ENCODE measurements around the gene SYNPR. TPM values are rescaled to one million over a fixed set of nuclear protein-coding genes. Genes with fewer than 3 reads are reported as not detected.

The SYNPR gene
- total RNA-seq, 1 experiment from 2014 or later = 0.17 TPM

DNA sequence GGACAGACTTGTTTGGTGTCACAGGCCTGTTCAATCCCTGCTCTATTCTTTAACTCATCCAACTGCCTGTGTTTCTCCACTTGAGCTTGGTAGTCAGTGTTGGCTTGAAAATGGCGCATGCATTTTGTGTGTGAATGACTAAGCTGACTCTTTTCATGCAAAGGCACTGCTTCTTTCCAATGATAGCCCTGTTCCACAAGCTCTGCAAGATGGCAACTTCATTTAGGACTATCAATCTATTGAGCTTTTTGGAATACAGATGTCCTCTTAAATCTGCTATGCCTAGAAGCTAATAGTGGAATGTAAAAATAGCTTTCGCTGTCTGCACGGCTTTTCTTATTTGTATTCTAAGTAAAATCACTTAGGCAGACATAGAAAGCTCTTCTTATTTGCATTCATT is 33.6 kb upstream of the SYNPR start:
- Histone ChIP-seq H2BK5ac (ENCODE audit: insufficient read length, low read length) (no peak overlapping the region), H3K18ac (ENCODE audit: insufficient read length, low read depth, low read length) (no peak overlapping the region), H2AK5ac (ENCODE audit: insufficient read length, low read length) (no peak overlapping the region), H4K91ac (ENCODE audit: insufficient read length, low read depth, low read length) (no peak overlapping the region), H3K56ac (ENCODE audit: insufficient read length, low read depth, low read length) (no peak overlapping the region), H4K5ac (ENCODE audit: insufficient read length, low read depth, low read length) (no peak overlapping the region), H2BK120ac (ENCODE audit: low read depth, low read length, poor library complexity, severe bottlenecking) (no peak overlapping the region), H3K4ac (ENCODE audit: low read depth, low read length) (no peak overlapping the region), H3K4me1 (ENCODE audit: insufficient read depth, low read length) (no peaks in the 10 kb centered on the region), H4K20me1 (ENCODE audit: control insufficient read depth, insufficient read depth, insufficient read length) (no peaks in the 10 kb centered on the region), H3K79me2 (ENCODE audit: insufficient read depth, low read length) (no peaks in the 10 kb centered on the region), H4K8ac (replicated peaks; ENCODE audit: insufficient read length, low read depth, low read length) (no peak overlapping the region), H3K79me1 (ENCODE audit: insufficient read depth, low read depth, low read length, poor library complexity, severe bottlenecking) (no peaks in the 10 kb centered on the region), H3T11ph (ENCODE audit: low read length) (no peak overlapping the region), H3K23ac (ENCODE audit: insufficient read length, low read depth, low read length) (no peak overlapping the region), H2BK15ac (ENCODE audit: low read depth, low read length) (no peak overlapping the region), H2BK12ac (ENCODE audit: insufficient read length, low read depth, low read length) (no peak overlapping the region), H3K9me3 (ENCODE audit: control insufficient read depth, low read depth, low read length) (no peaks in the 10 kb centered on the region), H2AFZ (ENCODE audit: low read length) (no peak overlapping the region), H2BK20ac (ENCODE audit: low read depth, low read length, poor library complexity, severe bottlenecking) (no peak overlapping the region), H3K9ac (ENCODE audit: extremely low read depth, insufficient read length, low read length) (no peak overlapping the region), H3K27ac (ENCODE audit: insufficient read length, low read depth, low read length) (no peak overlapping the region), H3K23me2 (ENCODE audit: insufficient read length, low read depth, low read length, poor library complexity, severe bottlenecking) (no peaks in the 10 kb centered on the region), H3K27me3 (ENCODE audit: insufficient read depth, low read length) (no peaks in the 10 kb centered on the region), H3K4me2 (ENCODE audit: insufficient read depth, insufficient read length, low read length) (no peak overlapping the region), H3K14ac (ENCODE audit: insufficient read depth, low read length) (no peak overlapping the region)
- no peak overlapping the region for H3K4me3 Mint-ChIP-seq
- WGBS (ENCODE audit: extremely low coverage, insufficient read length, low lambda C conversion rate) = no CpG with 5 or more reads among the region's 3 CpGs
- no peaks in the 10 kb centered on the region for H3K36me3 Mint-ChIP-seq (ENCODE audit: insufficient read depth in 1 of 3, low read depth in 3 of 3)
- H3K27me3 Mint-ChIP-seq (ENCODE audit: low read depth) = no peaks in the 10 kb centered on the region
- no peaks in the 10 kb centered on the region for H3K9me3 Mint-ChIP-seq
- DNase-seq = no peak
- peaks cover 5 to 6% of the 10 kb centered on the region in 2 experiments; a peak in 2 of 4 replicates for H3K4me1 Mint-ChIP-seq
- no peak overlapping the region for H3K27ac Mint-ChIP-seq
- TF ChIP-seq CTCF (conservative IDR thresholded peaks at IDR 0.05) = no peak

Measured in H9 (cell line).